Gastroesophageal sphincter (tissue), 3 donors: Measurements from ENCODE around the gene PTPRK.

Experiments used
- POLR2A ChIP-seq, 2 donors: fragments of 450-650 bp; IDR thresholded peaks; one replicate each; pipeline ENCODE4 v1.6.1; 2017; ENCODE audit warnings: antibody characterized with exemption in 2 of 2, mild to moderate bottlenecking in 2 of 2, moderate library complexity in 1 of 2
- POLR2AphosphoS5 ChIP-seq: sonication (generic); formaldehyde crosslinking; IDR thresholded peaks from one replicate; pipeline ENCODE4 v1.6.1; 2017; ENCODE audit warnings: antibody characterized with exemption
- TF ChIP-seq, protein P1 (sequence below), 4 experiments: fragments of 200-600 bp in 2 of 4; fragments of 450-650 bp in 2 of 4; sonication (generic) in 1 of 4; IDR thresholded peaks; one replicate each; pipeline ENCODE4 v1.5.1; 2017 to 2019; ENCODE audit warnings: antibody characterized with exemption in 4 of 4, mild to moderate bottlenecking in 2 of 4, moderate library complexity in 2 of 4

DNA sequence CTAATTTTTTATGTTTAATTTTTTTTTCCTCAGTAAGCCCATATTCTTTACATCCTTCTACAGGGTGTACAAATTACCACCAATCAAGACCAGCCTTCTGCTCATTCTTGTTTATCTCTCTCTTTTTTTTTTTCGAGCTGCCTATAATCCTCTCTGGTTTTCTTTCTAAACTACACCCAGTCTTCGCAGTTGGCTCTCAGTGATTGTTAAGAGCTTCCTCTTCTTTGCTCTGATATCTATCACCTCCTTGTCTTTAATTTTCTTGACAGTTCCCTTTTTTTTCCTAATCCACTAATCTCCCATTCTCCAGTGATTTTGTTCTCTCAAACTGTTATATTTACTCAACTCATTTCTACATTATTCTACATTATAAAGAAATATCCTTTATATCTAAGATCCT, 38.5 kb upstream of the PTPRK start:
- TF ChIP-seq, protein P1, sequence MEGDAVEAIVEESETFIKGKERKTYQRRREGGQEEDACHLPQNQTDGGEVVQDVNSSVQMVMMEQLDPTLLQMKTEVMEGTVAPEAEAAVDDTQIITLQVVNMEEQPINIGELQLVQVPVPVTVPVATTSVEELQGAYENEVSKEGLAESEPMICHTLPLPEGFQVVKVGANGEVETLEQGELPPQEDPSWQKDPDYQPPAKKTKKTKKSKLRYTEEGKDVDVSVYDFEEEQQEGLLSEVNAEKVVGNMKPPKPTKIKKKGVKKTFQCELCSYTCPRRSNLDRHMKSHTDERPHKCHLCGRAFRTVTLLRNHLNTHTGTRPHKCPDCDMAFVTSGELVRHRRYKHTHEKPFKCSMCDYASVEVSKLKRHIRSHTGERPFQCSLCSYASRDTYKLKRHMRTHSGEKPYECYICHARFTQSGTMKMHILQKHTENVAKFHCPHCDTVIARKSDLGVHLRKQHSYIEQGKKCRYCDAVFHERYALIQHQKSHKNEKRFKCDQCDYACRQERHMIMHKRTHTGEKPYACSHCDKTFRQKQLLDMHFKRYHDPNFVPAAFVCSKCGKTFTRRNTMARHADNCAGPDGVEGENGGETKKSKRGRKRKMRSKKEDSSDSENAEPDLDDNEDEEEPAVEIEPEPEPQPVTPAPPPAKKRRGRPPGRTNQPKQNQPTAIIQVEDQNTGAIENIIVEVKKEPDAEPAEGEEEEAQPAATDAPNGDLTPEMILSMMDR (IDR thresholded peaks at IDR 0.05): no peak
- TF ChIP-seq POLR2A (IDR thresholded peaks at IDR 0.05): no peak
- no peak for TF ChIP-seq POLR2AphosphoS5
